Measurements from ENCODE around the gene CFL1. TPM values are rescaled to one million over a fixed set of nuclear protein-coding genes. Genes with fewer than 3 reads are reported as not detected.

Gene CFL1
- polyA plus RNA-seq, 1 of the 3 experiments (the other 2 are of a cell fraction), result 4,252 TPM

GRCh38 chr11:65850217-65851082 lies 7.5 kb downstream of the CFL1 start:
- POLR2A ChIA-PET, result interaction anchor here (0.6 to 2.7 kb wide), 9 partner anchors 9 to 235 kb away, joined by 3 to 13 read pairs (median 3); partner anchors contain the start of genes MUS81, PCNX3, RNASEH2C and SNX32
- peaks cover 0 to 9% of the 10 kb centered on the region in 2 experiments; a peak in 1 of 4 replicates for H3K4me1 ChIP-seq (ENCODE audit: control insufficient read depth in 1 of 2, insufficient read depth in 2 of 2, low read depth in 1 of 2, low read length in 1 of 2)
- no peaks in the 10 kb centered on the region for H3K27me3 ChIP-seq (ENCODE audit: insufficient read depth)
- no peak overlapping the region for H3K4me2 ChIP-seq
- H3K79me2 ChIP-seq (ENCODE audit: insufficient read depth), result peaks cover 20% of the 10 kb centered on the region
- H3K36me3 ChIP-seq (replicated peaks in 1 of 2; ENCODE audit: control insufficient read depth in 1 of 2, insufficient read depth in 2 of 2, low read length in 1 of 2), result peaks cover 31 to 42% of the 10 kb centered on the region in 2 experiments
- TF ChIP-seq JUND (IDR thresholded peaks at IDR 0.05) (0 out of 2 replicates have a peak, but pooled peaks have one; percentile 2), YY1 (IDR thresholded peaks at IDR 0.05; ENCODE audit: low read depth) (no peak)
- 79% methylated on average over 14 of the region's 20 CpGs for WGBS (ENCODE audit: low lambda C conversion rate)
- H3K9me3 ChIP-seq, result no peaks in the 10 kb centered on the region
- CTCF ChIA-PET, result interaction anchor here (0.6 to 5.3 kb wide), 17 partner anchors 8 to 203 kb away, joined by 3 to 30 read pairs (median 4); partner anchors contain the start of genes FIBP, KAT5, MUS81 and SNX32
- H4K20me1 ChIP-seq (ENCODE audit: insufficient read depth), result peaks cover 35% of the 10 kb centered on the region
- peaks cover 53% of the 10 kb centered on the region for H3F3A ChIP-seq (replicated peaks; ENCODE audit: insufficient read depth)
- peak; percentile 35 for DNase-seq
- H3K27ac ChIP-seq (ENCODE audit: low read depth in 2 of 2, low read length in 1 of 2), result no peak overlapping the region
- no peak overlapping the region for H3K9ac ChIP-seq
- no peak overlapping the region for H2AFZ ChIP-seq (ENCODE audit: low read depth)
- H3K9me2 ChIP-seq, result no peaks in the 10 kb centered on the region
- H3K4me3 ChIP-seq (ENCODE audit: low read depth in 2 of 2, low read length in 1 of 2), result no peak overlapping the region

GRCh38 chr11:65849771-65850216 lies 8.2 kb downstream of the CFL1 start:
- ChIA-PET POLR2A (interaction anchor here (0.6 to 2.7 kb wide), 5 partner anchors 10 to 235 kb away, joined by 3 to 13 read pairs (median 3); partner anchors contain the start of genes MUS81, PCNX3 and SNX32), CTCF (interaction anchor here (1.0 to 5.3 kb wide), 9 partner anchors 11 to 138 kb away, joined by 3 to 30 read pairs (median 4); partner anchors contain the start of genes FIBP, KAT5, MUS81 and SNX32)
- H3K4me3 ChIP-seq (ENCODE audit: low read depth in 2 of 2, low read length in 1 of 2), result no peak overlapping the region
- H3K4me1 ChIP-seq (ENCODE audit: control insufficient read depth in 1 of 2, insufficient read depth in 2 of 2, low read depth in 1 of 2, low read length in 1 of 2), result peaks cover 0 to 7% of the 10 kb centered on the region in 2 experiments; a peak in 1 of 4 replicates
- no peak overlapping the region for H3K27ac ChIP-seq (ENCODE audit: low read depth in 2 of 2, low read length in 1 of 2)
- no peak for TF ChIP-seq PBX3 (IDR thresholded peaks at IDR 0.05)
- no peak for TF ChIP-seq MEF2A (IDR thresholded peaks at IDR 0.05; ENCODE audit: borderline replicate concordance, low read depth)
- TF ChIP-seq FOXM1 (IDR thresholded peaks at IDR 0.05; ENCODE audit: low read depth), result no peak
- no peak for TF ChIP-seq IRF3 (IDR thresholded peaks at IDR 0.05; ENCODE audit: low read depth, low read length)
- TF ChIP-seq NFIC (IDR thresholded peaks at IDR 0.05; ENCODE audit: borderline replicate concordance), result no peak
- TF ChIP-seq YY1 (IDR thresholded peaks at IDR 0.05; ENCODE audit: low read depth), result no peak
- TF ChIP-seq JUND (IDR thresholded peaks at IDR 0.05), result no peak
- TF ChIP-seq RXRA (IDR thresholded peaks at IDR 0.05; ENCODE audit: borderline replicate concordance, low read depth), result no peak
- TF ChIP-seq RAD21 (IDR thresholded peaks at IDR 0.05; ENCODE audit: low read length), result no peak
- TF ChIP-seq TCF12 (IDR thresholded peaks at IDR 0.05), result no peak
- no peak for TF ChIP-seq EP300 (IDR thresholded peaks at IDR 0.05; ENCODE audit: borderline replicate concordance in 1 of 2, low read depth in 1 of 2, low read length in 1 of 2)
- no peak for TF ChIP-seq MAX (IDR thresholded peaks at IDR 0.05; ENCODE audit: low read depth)
- no peak for TF ChIP-seq NRF1 (IDR thresholded peaks at IDR 0.05; ENCODE audit: low read depth, low read length)
- TF ChIP-seq CHD2 (IDR thresholded peaks at IDR 0.05; ENCODE audit: low read length, partially characterized antibody), result no peak
- no peak for TF ChIP-seq CTCF (IDR thresholded peaks at IDR 0.05)
- H3K27me3 ChIP-seq (ENCODE audit: insufficient read depth), result no peaks in the 10 kb centered on the region
- no peaks in the 10 kb centered on the region for H3K9me3 ChIP-seq
- H3K79me2 ChIP-seq (ENCODE audit: insufficient read depth), result peaks cover 13% of the 10 kb centered on the region
- no peak overlapping the region for H3K9ac ChIP-seq
- peaks cover 25 to 36% of the 10 kb centered on the region in 2 experiments for H3K36me3 ChIP-seq (replicated peaks in 1 of 2; ENCODE audit: control insufficient read depth in 1 of 2, insufficient read depth in 2 of 2, low read length in 1 of 2)
- peaks cover 28% of the 10 kb centered on the region for H4K20me1 ChIP-seq (ENCODE audit: insufficient read depth)
- H3K4me2 ChIP-seq, result no peak overlapping the region
- 73% methylated on average over 15 of the region's 16 CpGs for WGBS (ENCODE audit: low lambda C conversion rate)
- peaks cover 47% of the 10 kb centered on the region for H3F3A ChIP-seq (replicated peaks; ENCODE audit: insufficient read depth)
- H3K9me2 ChIP-seq, result no peaks in the 10 kb centered on the region
- H2AFZ ChIP-seq (ENCODE audit: low read depth), result no peak overlapping the region
- peak; percentile 37 for DNase-seq

Data from SK-N-SH (cell line).